Coronary artery (tissue), 2 donors: ENCODE measurements around the gene STX3.

Source experiments
- DNase-seq: peaks from one replicate; pipeline ENCODE4 v3.0.0-alpha.2; 2017; ENCODE audit warnings: low spot score
- H3K27ac ChIP-seq, 2 donors: fragments of 200-600 bp; sonication (generic); one replicate each; pipeline ENCODE4 v1.5.1; 2016 to 2019
- H3K4me3 ChIP-seq: fragments of 200-600 bp; sonication (generic); 2 replicates; pipeline ENCODE4 v1.5.1; 2016; ENCODE audit warnings: mild to moderate bottlenecking, moderate library complexity
- CTCF ChIP-seq: fragments of 200-600 bp; sonication (generic); IDR thresholded peaks from one replicate; pipeline ENCODE4 v1.5.1; 2019; ENCODE audit warnings: antibody characterized with exemption

Gene STX3

GRCh38 chr11:59730896-59731565, 24.1 kb upstream of the STX3 start:
- Histone ChIP-seq H3K4me3 (no peak overlapping the region), H3K27ac (no peak overlapping the region)
- TF ChIP-seq CTCF: no peak
- no peak for DNase-seq

- H3K4me3 ChIP-seq: no peak overlapping the region
- TF ChIP-seq CTCF: no peak
- DNase-seq: no peak
- H3K27ac ChIP-seq: no peak overlapping the region
Measured at GRCh38 chr11:59746111-59746510, 9.1 kb upstream of the STX3 start.

- DNase-seq: peak; percentile 84
- H3K27ac ChIP-seq: peak overlapping the region; percentile 83 to 89
Measured at GRCh38 chr11:59753650-59754493, 1.3 kb upstream of the STX3 start.

GRCh38 chr11:59754494-59754858, 700 bp upstream of the STX3 start:
- H3K4me3 ChIP-seq: peak overlapping the region; percentile 79
- no peak for TF ChIP-seq CTCF
- DNase-seq: no peak
- H3K27ac ChIP-seq: peak overlapping the region; percentile 83 to 89

More at GRCh38 chr11:59753650-59754493, 1.3 kb upstream of the STX3 start:
- H3K4me3 ChIP-seq: peak overlapping the region; percentile 79
- peak; percentile 91 for TF ChIP-seq CTCF

- DNase-seq: peak; percentile 88
- H3K4me3 ChIP-seq: peak overlapping the region; percentile 79
- no peak for TF ChIP-seq CTCF
- peak overlapping the region; percentile 83 to 89 for H3K27ac ChIP-seq
Measured at GRCh38 chr11:59755701-59756557, 753 bp downstream of the STX3 start.

GRCh38 chr11:59756558-59756840, 1.3 kb downstream of the STX3 start:
- DNase-seq: no peak
- no peak for TF ChIP-seq CTCF
- Histone ChIP-seq H3K27ac (peak overlapping the region; percentile 83 to 89), H3K4me3 (peak overlapping the region; percentile 79)
